Cardiac muscle cell (in vitro differentiated cells and primary cell): Measurements from ENCODE around the gene GSG1L. TPM values are rescaled to one million over a fixed set of nuclear protein-coding genes. Genes with fewer than 3 reads are reported as not detected.
"Not testable (repeated sequence)": the region's sequence is repeated elsewhere in the genome, so short reads cannot be mapped to it uniquely, and the experiment has no call there.

Source experiments
- DNase-seq, 2 donors: peaks; one replicate each; pipeline versions ENCODE4 v3.0.0 to v3.0.0-alpha.2; 2010 to 2017; ENCODE audit warnings: low read depth in 1 of 2, low spot score in 1 of 2
- H3K27ac ChIP-seq: fragments of 200-600 bp; sonication (generic); 2 replicates; pipeline ENCODE4 v1.5.1; 2016
- H3K27me3 ChIP-seq: fragments of 200-600 bp; sonication (generic); 2 replicates; pipeline ENCODE4 v1.6.0; 2016; ENCODE audit warnings: control low read depth
- H3K36me3 ChIP-seq: fragments of 200-600 bp; sonication (generic); 2 replicates; pipeline ENCODE4 v1.5.1; 2016; ENCODE audit warnings: control low read depth
- H3K4me1 ChIP-seq: fragments of 200-600 bp; sonication (generic); 2 replicates; pipeline ENCODE4 v1.8.1; 2017; ENCODE audit warnings: low read depth, mild to moderate bottlenecking, mixed run types
- H3K4me3 ChIP-seq: fragments of 200-600 bp; sonication (generic); 2 replicates; pipeline ENCODE4 v1.5.1; 2016; ENCODE audit warnings: mild to moderate bottlenecking
- H3K9me3 ChIP-seq: fragments of 200-600 bp; sonication (generic); 2 replicates; pipeline ENCODE4 v1.5.1; 2017; ENCODE audit warnings: low read depth, mild to moderate bottlenecking, control low read depth
- CTCF ChIP-seq: IDR thresholded peaks from 2 replicates; pipeline ENCODE4 v1.5.1; 2012; ENCODE audit warnings: low read depth, mild to moderate bottlenecking, low read length
- polyA plus RNA-seq: library from polyadenylated mRNA; unstranded; fragments of >200 nt; fragmentation: Nextera tagmentation; extraction: Ambion mirVana; gene quantifications from 2 replicates; pipeline ENCODE4 v1.2.1, GENCODE V29; 2016
- total RNA-seq: library from RNA; depleted of rRNA; stranded (reverse); fragments of >200 nt; gene quantifications from 2 replicates; pipeline ENCODE4 v1.2.3, GENCODE V29; 2016

GSG1L gene
- total and polyA plus RNA-seq, 2 experiments from 2014 or later = not detected

- Histone ChIP-seq H3K9me3 (no peaks in the 10 kb centered on the region), H3K4me3 (no peak overlapping the region), H3K36me3 (no peaks in the 10 kb centered on the region), H3K27me3 (no peaks in the 10 kb centered on the region), H3K4me1 (no peaks in the 10 kb centered on the region), H3K27ac (no peak overlapping the region)
- TF ChIP-seq CTCF = no peak
- DNase-seq = no peak
Measured at GRCh38 chr16:27983244-27983643, 80.3 kb downstream of the GSG1L start.

- no peak overlapping the region for H3K4me3 ChIP-seq
- no peak for TF ChIP-seq CTCF
- no peaks in the 10 kb centered on the region for H3K36me3 ChIP-seq
- no peaks in the 10 kb centered on the region for H3K4me1 ChIP-seq
- H3K27ac ChIP-seq = no peak overlapping the region
- H3K9me3 ChIP-seq = no peaks in the 10 kb centered on the region
- DNase-seq = no peak
- no peaks in the 10 kb centered on the region for H3K27me3 ChIP-seq
Measured at GRCh38 chr16:27982184-27982583, 81.3 kb downstream of the GSG1L start.

GRCh38 chr16:27980919-27981700 lies 82.4 kb downstream of the GSG1L start:
- Histone ChIP-seq H3K36me3 (no peaks in the 10 kb centered on the region), H3K4me1 (no peaks in the 10 kb centered on the region), H3K9me3 (no peaks in the 10 kb centered on the region), H3K27me3 (no peaks in the 10 kb centered on the region), H3K27ac (no peak overlapping the region), H3K4me3 (no peak overlapping the region)
- no peak for DNase-seq
- no peak for TF ChIP-seq CTCF

GRCh38 chr16:27980076-27980775 lies 83.3 kb downstream of the GSG1L start:
- H3K36me3 ChIP-seq = no peaks in the 10 kb centered on the region
- no peaks in the 10 kb centered on the region for H3K4me1 ChIP-seq
- no peak for TF ChIP-seq CTCF
- H3K4me3 ChIP-seq = no peak overlapping the region
- H3K27me3 ChIP-seq = peaks cover under 1% of the 10 kb centered on the region
- H3K9me3 ChIP-seq = no peaks in the 10 kb centered on the region
- no peak overlapping the region for H3K27ac ChIP-seq
- no peak for DNase-seq

GRCh38 chr16:27979668-27980067 lies 83.8 kb downstream of the GSG1L start:
- H3K4me1 ChIP-seq, H3K27ac ChIP-seq, DNase-seq, H3K36me3 ChIP-seq, H3K4me3 ChIP-seq, H3K27me3 ChIP-seq, H3K9me3 ChIP-seq: not testable (repeated sequence)

- H3K4me1 ChIP-seq = no peaks in the 10 kb centered on the region
Measured at GRCh38 chr16:27978876-27979275, 84.6 kb downstream of the GSG1L start.

More at GRCh38 chr16:27978876-27979275, 84.6 kb downstream of the GSG1L start:
- Histone ChIP-seq H3K36me3 (no peaks in the 10 kb centered on the region), H3K27ac (no peak overlapping the region), H3K9me3 (no peaks in the 10 kb centered on the region), H3K4me3 (no peak overlapping the region), H3K27me3 (peaks cover 7% of the 10 kb centered on the region)
- no peak for TF ChIP-seq CTCF
- DNase-seq = no peak
